Testis (tissue), 3 donors: ENCODE results near the gene FAM210A. TPM values are rescaled to one million over a fixed set of nuclear protein-coding genes. Genes with fewer than 3 reads are reported as not detected.

ENCODE experiments used
- DNase-seq: peaks from one replicate; pipeline ENCODE4 v3.0.0-alpha.2; 2019
- H3K27ac ChIP-seq, 2 donors: fragments of 200-600 bp; sonication (generic); one replicate each; pipeline ENCODE4 v1.5.1; 2019
- H3K27me3 ChIP-seq: fragments of 200-600 bp; sonication (generic); one replicate; pipeline ENCODE4 v1.5.1; 2019
- H3K36me3 ChIP-seq: fragments of 200-600 bp; sonication (generic); one replicate; pipeline ENCODE4 v1.5.1; 2017; ENCODE audit warnings: low read depth; ENCODE audit errors: missing control alignments
- H3K4me1 ChIP-seq: fragments of 200-600 bp; sonication (generic); one replicate; pipeline ENCODE4 v1.5.1; 2019
- H3K4me3 ChIP-seq, 2 donors: fragments of 200-600 bp; sonication (generic); one replicate each; pipeline ENCODE4 v1.5.1; 2017 to 2019
- H3K9me3 ChIP-seq: fragments of 200-600 bp; sonication (generic); one replicate; pipeline ENCODE4 v1.5.1; 2017
- CTCF ChIP-seq, 3 experiments: fragments of 450-650 bp in 2 of 3; fragments of 200-600 bp in 1 of 3; sonication (generic) in 1 of 3; IDR thresholded peaks; one replicate each; pipeline ENCODE4 v1.5.1; 2016 to 2019; ENCODE audit warnings: antibody characterized with exemption in 3 of 3, mild to moderate bottlenecking in 2 of 3, moderate library complexity in 1 of 3
- POLR2A ChIP-seq: fragments of 450-650 bp; IDR thresholded peaks from one replicate; pipeline ENCODE4 v1.6.1; 2017; ENCODE audit warnings: antibody characterized with exemption, mild to moderate bottlenecking, moderate library complexity
- WGBS, 2 donors: methylation state at CpG; one replicate each; pipeline ENCODE4 v1.1.5; 2018; 5-methylcytosine and 5-hydroxymethylcytosine counted together
- intact Hi-C: fragments of 100-400 bp; cut with DNase I; formaldehyde crosslinking; loops from one replicate; pipeline ENCODE4 v1.15.1; 2023; ENCODE audit warnings: low total_unique reads
- polyA plus RNA-seq: library from polyadenylated mRNA; stranded (reverse); fragments of 350-450 nt; fragmentation: Illumina TruSeq; extraction: RNeasy Lipid Tissue Mini Kit (QIAGEN cat#74804); gene quantifications from one replicate; pipeline ENCODE4 v1.2.3, GENCODE V29; 2014; ENCODE audit warnings: low read depth, low replicate concordance; ENCODE audit not compliant: insufficient read depth
- total RNA-seq, 2 donors: library from RNA; depleted of rRNA; stranded (reverse); fragments of >200 nt; gene quantifications; one replicate each; pipeline ENCODE4 v1.2.3, GENCODE V29; 2016

Gene FAM210A
- total and polyA plus RNA-seq, 3 donors from 2014 or later: 22.6 to 28.7 (median 24.5) TPM

DNA sequence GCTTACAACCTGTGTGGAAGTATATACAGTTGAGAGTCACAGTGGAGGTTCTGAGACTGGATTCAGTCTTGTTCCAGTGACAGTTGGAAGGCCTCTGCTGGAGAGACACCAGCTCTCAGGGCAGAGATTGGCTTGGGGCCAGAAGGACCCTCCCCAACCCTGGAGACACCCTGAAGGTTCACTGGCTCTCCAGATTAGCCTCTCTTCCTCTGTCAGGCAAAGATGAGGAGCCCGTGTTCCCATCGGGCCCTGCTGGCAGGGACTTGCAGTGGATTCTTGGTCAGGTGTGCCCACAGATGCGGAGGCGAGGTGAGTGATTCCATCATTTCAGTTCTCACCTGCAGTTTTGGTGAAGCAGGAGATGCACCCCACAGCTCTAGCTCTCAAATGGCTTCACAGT, 78.6 kb downstream of the FAM210A start:
- no peak overlapping the region for H3K4me3 ChIP-seq
- no peaks in the 10 kb centered on the region for H3K27me3 ChIP-seq
- 96 to 100% methylated on average over 3 to 4 of the region's 4 CpGs for WGBS, 2 donors
- H3K9me3 ChIP-seq: no peaks in the 10 kb centered on the region
- DNase-seq: no peak
- intact Hi-C loops: no loop called here
- no peak overlapping the region for H3K27ac ChIP-seq
- H3K4me1 ChIP-seq: no peaks in the 10 kb centered on the region
- no peaks in the 10 kb centered on the region for H3K36me3 ChIP-seq
- TF ChIP-seq POLR2A: no peak
- TF ChIP-seq CTCF (IDR thresholded peaks at IDR 0.05): no peak

DNA sequence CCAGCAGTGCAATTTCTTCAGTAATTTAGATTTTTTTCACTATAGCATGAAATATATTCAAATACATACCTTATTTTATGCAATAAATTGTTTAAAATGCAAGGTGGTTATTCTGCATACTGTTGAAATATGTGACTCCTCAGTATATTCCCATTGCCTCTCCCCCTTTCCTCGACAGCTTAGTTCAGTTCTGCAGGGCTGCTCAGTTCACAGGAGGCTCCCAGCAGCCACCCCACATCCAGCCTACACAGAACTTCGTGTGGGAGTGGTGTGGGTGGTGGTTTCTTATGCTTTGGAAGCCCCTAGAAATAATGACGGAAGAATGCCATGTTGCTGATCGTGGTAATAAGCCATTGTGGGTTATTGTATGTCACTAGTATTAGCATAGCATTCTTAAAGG, 79.7 kb downstream of the FAM210A start:
- WGBS, 2 donors: 79 to 84% methylated on average over 4 of the region's 4 CpGs
- TF ChIP-seq POLR2A: no peak
- no peak for TF ChIP-seq CTCF (IDR thresholded peaks at IDR 0.05)
- Histone ChIP-seq H3K9me3 (no peaks in the 10 kb centered on the region), H3K27ac (no peak overlapping the region), H3K36me3 (no peaks in the 10 kb centered on the region), H3K4me1 (no peaks in the 10 kb centered on the region), H3K4me3 (no peak overlapping the region), H3K27me3 (no peaks in the 10 kb centered on the region)
- intact Hi-C loops: no loop called here
- DNase-seq: no peak

DNA sequence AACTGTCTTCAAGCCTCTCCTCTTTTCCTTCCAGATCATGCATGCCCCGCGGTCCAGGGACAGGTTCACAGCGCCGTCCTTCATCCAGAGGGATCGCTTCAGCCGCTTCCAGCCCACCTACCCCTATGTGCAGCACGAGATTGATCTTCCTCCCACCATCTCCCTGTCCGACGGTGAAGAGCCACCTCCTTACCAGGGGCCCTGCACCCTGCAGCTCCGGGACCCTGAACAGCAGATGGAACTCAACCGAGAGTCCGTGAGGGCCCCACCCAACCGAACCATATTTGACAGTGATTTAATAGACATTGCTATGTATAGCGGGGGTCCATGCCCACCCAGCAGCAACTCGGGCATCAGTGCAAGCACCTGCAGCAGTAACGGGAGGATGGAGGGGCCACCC, 81.3 kb downstream of the FAM210A start:
- H3K4me1 ChIP-seq: no peaks in the 10 kb centered on the region
- WGBS, 2 donors: 92 to 95% methylated on average over 13 to 16 of the region's 16 CpGs
- no peak for TF ChIP-seq CTCF (IDR thresholded peaks at IDR 0.05)
- TF ChIP-seq POLR2A: no peak
- no peak overlapping the region for H3K4me3 ChIP-seq
- H3K27ac ChIP-seq: no peak overlapping the region
- DNase-seq: no peak
- H3K9me3 ChIP-seq: no peaks in the 10 kb centered on the region
- no peaks in the 10 kb centered on the region for H3K36me3 ChIP-seq
- no peaks in the 10 kb centered on the region for H3K27me3 ChIP-seq
- intact Hi-C loops: no loop called here

DNA sequence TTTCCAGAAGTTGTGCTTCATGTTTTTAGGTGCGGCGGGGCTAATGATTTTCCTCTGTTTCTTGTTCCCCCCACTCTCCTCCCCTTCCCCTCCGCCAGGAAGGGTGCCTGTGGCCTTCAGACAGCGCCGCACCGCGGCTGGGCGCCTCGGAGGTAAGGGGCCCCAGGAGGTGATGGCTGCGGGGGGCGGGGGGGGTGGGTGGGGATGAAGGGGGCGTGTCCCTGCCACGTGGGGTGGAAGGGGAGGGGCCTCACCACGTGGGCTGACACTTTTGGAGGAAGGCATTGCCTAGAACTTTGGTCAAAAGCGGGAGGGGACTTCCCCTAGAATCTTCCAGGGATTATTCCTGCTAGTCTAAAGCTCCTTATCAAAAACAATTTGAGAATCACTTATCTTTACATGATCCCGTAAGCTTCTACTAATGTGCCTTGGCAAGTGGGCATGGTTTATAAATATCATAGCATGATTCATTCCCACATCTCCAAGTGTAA, 83.1 kb downstream of the FAM210A start:
- no peak for TF ChIP-seq CTCF (IDR thresholded peaks at IDR 0.05)
- TF ChIP-seq POLR2A: no peak
- Histone ChIP-seq H3K4me3 (no peak overlapping the region), H3K27ac (no peak overlapping the region), H3K4me1 (no peaks in the 10 kb centered on the region), H3K36me3 (no peaks in the 10 kb centered on the region), H3K9me3 (no peaks in the 10 kb centered on the region), H3K27me3 (no peaks in the 10 kb centered on the region)
- WGBS, 2 donors: 58 to 60% methylated on average over 13 to 16 of the region's 16 CpGs
- no peak for DNase-seq
- intact Hi-C loops: no loop called here

GRCh38 chr18:13642440-13642827, 83.9 kb downstream of the FAM210A start:
- TF ChIP-seq POLR2A (no peak), CTCF (IDR thresholded peaks at IDR 0.05) (no peak)
- DNase-seq: no peak
- Histone ChIP-seq H3K9me3 (no peaks in the 10 kb centered on the region), H3K36me3 (no peaks in the 10 kb centered on the region), H3K4me3 (peak overlapping the region; percentile 39 to 46), H3K4me1 (no peaks in the 10 kb centered on the region), H3K27me3 (no peaks in the 10 kb centered on the region), H3K27ac (no peak overlapping the region)
- intact Hi-C loops: no loop called here
- WGBS, 2 donors: 63 to 87% methylated on average over 14 to 15 of the region's 15 CpGs
